NCI-H524 (cell line): Measurements from ENCODE around the gene RGPD8.
"Not testable (repeated sequence)": the region's sequence is repeated elsewhere in the genome, so short reads cannot be mapped to it uniquely, and the experiment has no call there.

Source experiments
- DNase-seq, 2 experiments: peaks; one replicate each; lab custom pipeline; 2025; lab: John Stamatoyannopoulos, UW

The RGPD8 gene

DNA sequence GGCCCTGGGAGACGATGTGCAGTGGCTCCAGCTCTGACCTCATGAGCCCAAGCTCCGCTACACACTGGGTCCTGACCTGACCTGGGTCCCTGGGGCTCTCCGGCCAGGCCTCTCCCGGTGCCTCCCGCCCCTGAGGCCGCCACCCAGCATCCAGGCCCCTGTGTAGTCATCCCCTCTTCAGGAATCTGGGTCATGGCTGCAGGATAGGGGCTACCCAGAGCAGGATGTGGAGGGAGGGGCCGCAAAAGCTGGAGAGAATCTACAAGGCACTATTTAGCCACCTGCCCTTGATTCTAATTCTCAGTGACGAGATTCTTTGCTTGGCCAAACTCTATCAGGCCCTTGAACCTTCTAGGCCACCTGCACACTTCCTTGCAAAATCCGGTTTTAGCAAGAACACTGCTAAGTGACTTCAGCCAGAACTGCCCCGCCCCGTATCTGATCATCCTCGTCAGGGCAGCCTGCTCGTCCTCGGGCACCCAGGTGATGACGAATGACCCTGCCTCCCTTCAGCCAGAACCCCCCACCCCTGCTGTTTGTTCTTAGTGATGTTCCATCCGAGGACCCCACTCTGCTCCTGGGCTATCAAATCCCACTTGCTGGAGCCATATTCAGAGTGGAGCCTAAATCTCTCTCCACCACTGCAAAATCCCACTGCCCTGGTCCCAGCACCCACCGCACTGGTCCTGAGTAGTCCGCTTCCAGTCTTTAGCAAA is 2.4 kb upstream of the RGPD8 start:
- DNase-seq, result not testable (repeated sequence)

DNA sequence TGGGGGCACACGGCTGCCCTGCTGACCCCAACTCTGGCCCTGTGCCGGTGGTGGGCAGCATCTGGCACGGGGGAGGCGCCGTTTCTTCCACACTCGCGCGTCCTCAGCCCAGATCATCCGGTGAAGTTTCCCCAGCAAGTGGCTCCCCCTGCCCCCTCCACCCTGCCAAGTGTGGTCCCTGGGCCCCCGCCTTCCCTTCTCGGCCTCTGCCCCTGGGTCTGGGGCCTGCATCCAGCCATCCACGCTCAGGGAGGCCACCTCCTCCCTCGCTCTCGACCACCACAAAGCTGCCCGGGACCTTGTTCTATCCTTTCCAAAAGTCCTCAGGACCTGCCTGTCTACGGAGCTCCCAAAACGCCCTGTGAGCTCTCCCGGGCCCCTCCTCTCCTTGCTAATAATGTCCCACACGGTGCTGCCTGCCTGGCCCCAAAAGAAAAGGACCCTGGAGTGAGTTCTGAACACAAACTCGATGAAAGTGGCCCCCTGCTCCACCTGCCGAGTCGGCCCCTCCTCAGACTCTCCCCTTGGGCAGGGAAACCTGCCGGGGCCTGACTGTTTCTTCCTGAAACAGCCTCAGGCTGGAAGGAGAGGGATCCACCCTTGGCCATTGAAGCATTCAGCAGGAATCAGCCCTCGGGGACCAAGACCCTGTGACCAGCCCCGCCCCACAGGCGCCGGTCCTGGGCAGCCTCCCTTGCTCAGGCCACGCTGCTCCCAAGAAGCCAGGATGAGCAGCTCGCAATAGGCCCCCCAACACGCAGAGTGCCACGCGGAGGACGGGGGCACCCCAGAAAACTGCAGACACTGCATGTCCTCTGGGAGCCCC is 1.7 kb upstream of the RGPD8 start:
- DNase-seq, result not testable (repeated sequence)

DNA sequence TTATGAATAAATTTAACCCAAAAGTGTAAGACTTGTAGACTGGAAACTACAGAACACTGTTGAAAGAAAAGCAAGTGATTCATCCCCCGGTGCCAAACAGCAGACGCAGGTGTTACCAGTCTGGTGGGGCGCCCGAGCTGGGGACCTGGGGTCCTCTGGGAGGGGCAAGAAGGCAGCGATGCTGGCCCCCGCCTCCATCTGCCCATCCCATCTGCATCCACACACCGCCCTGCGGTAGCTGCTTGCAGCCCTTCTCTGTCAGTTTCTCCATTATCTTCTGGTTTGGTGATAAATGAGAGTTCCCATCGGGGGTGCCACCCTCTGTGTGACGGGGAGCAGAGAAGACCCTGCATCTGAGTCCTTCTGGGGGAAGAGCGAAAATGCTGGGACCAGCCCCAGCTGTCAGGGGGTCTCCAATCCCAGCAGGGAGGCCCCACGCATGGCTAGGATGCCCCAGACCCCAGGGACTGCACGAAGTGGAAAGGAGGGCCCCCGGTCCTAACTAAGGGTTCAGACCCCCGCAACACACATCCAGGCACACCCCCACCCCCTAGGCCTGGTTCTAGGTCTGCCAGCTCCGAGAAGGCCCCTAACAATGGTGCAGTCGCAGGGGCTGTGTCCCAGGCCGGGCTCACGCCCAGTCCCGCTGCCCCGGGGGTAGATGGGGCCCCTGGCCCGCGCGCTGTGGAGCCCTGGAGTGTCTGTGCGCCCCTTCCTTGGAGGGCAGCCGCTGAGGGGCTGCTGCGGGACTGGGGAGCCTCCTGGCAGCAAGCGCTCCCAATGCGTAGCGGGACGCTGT is 686 bp upstream of the RGPD8 start:
- no peak for DNase-seq

DNA sequence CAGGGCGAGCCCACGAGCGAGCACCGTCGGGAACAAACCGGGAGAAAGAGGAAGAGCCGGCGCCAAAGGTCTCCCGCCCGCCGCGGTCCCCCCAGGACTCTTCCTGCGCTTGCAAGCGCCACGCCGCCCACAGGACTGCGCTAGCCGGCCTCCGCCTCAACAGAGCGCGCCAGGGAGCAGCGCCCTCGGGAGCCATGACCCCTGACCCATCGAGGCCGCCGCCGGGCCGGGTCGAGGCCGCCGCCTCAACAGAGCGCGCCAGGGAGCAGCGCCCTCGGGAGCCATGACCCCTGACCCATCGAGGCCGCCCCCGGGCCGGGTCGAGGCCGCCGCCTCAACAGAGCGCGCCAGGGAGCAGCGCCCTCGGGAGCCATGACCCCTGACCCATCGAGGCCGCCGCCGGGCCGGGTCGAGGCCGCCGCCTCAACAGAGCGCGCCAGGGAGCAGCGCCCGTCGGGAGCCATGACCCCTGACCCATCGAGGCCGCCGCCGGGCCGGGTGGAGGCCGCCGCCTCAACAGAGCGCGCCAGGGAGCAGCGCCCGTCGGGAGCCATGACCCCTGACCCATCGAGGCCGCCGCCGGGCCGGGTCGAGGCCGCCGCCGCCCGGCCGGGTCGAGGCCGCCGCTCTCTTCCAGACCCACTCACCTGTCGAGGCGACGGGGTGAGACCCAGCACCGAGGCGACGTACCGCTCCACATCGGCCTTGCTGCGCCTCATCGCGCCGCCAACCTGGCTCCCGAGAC is 538 bp downstream of the RGPD8 start:
- not testable (repeated sequence) for DNase-seq

DNA sequence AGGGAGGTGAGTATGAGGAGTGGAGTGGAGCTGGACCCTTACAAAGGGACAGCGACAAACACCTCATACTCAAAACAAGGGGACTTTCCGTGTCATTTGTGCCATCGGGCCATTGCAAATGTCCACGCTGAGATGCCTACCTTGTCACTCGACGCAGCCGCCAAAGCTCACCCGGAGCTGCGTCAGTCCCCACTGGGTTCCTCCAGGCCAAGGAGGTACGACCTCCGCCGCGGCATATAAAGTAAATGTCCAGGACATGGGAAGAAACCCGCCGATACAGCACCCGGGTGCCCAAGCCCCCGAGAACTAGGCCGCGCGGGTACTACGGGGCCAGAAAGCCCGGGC is 1.1 kb downstream of the RGPD8 start:
- not testable (repeated sequence) for DNase-seq

DNA sequence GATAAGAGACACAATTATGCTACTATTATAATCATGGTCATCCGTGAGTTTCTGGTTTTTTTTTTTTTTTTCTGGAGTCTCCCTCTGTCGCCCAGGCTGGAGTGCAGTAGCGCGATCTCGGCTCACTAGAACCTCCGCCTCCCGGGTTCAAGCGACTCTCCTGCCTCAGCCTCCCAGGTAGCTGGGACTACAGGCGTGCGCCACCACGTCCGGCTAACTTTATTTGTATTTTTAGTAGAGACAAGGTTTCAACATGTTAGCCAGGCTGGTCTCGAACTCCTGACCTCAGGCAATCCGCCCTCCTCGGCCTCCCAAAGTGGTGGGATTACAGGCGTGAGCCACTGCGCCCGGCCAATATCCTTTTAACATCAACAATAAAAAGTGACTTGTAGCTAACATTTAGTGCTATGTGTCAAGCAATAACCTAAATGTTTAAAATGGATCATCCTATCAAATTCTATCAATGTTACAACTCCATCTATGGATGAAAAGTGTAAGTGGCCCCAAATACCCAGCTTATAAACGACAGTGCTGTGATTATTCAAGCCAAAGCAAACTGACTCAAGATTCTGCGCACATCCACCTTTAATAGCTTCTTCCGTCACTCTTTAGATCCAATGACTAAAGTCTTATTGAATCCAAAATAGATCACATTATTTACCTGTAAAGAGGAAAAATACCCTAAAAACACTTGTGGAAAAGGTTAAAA is 1.7 kb downstream of the RGPD8 start:
- DNase-seq, result not testable (repeated sequence)

DNA sequence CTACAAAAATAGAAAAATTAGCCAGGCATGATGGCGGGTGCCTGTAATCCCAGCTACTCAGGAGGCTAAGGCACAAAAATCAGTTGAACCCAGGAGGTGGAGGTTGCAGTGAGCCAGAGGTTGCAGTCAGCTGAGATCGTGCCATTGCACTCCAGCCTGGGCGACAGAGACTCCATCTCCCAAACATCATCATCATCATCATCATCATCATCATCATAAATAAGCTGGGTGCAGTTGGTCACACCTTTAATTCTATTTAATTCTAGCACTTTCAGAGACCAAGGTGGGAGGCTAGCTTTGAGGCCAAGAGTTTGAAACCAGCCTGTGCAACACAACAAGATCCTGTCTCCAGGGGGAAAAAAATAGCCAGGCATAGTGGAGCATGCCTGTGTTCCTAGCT is 8.9 kb downstream of the RGPD8 start:
- DNase-seq, result not testable (repeated sequence)

DNA sequence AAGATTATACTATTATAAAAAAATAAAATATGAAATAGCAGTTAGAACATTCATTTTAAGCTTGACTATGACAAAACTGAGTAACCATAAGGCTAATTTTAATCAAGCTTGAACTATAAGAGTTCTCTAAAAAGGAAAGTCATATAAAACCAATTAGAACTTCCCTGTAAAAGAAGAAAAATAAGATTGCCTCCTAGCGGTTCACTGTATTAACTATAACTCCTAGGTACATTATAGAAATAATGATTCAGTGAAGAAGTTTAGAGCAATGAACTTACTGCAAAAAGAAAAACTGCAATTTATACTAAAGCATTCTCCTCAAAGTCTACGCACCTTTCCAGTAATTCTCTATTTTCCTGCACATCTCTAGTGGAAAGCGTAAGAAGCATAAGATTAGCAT is 16.6 kb downstream of the RGPD8 start:
- not testable (repeated sequence) for DNase-seq

DNA sequence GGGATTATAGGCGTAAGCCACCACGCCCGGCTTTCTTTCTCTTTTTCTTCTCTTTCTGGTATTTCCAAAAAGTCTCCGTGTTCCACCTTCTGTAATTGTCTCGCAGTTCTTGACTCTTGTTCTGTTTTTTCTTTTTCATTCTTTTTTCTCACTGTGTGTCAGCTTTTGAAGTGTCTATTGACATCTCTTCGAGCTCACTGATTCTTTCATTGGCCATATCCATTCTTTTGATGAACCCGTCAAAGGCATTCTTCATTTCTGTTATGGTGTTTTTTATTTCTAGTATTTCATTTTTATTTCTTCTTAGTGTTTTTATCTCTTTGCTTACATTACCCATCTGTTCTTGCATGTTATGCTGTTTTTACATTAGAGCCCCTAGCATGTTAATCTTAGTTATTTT is 73.4 kb downstream of the RGPD8 start:
- DNase-seq, result not testable (repeated sequence)

DNA sequence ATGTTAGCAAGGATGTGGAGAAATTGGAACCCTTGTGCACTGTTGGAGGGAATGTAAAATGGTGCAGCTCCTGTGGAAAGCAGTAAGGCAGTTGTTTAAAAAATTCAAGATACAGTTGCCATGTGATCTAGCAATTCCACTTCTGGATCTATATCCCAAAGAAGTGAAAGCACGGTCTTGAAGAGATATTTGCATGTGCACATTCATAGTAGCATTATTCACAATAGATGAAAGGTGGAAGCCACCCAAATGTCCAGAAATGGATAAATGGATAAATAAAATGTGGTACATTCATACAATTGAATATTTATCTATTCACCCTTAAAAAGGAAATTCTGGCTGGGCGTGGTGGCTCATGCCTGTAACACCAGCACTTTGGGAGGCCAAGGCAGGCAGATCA is 79.1 kb downstream of the RGPD8 start:
- DNase-seq, result not testable (repeated sequence)

DNA sequence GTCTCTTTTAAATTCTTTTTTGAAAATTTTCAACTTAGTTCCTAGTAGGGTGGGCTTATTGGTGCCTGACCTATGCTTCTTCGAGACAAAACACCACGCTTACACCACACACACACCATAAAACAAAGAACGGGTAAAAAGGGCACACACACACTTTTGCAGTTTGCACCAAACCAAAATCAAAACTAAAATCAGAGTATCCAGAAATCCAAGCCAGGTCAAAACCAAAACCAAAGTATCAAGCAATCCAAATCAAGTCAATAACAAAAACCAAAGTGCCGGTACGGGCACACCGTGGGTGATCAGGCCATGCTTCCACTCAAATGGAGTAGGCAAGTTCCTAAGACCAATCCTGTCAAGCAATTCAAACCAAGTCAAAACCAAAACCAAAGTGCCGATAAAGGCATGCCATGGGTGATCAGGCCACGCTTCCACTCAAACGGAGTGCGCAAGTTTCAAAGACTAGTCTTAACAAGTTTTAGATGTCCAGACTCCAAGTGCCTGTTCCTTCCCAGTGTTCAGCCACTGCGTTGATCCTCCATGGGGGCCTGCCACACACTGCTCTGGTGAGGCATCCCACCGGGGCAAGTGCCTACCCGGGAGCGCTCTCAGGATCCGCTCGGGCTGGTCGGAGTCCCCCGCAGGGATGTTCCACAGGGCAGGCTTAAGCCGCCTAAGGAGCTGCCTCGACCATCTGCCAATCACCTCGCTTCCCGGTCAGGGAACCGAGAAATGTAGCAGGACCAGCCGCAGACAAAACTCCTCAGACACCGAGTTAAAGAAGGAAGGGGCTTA is 80.4 kb downstream of the RGPD8 start:
- DNase-seq, result not testable (repeated sequence)

DNA sequence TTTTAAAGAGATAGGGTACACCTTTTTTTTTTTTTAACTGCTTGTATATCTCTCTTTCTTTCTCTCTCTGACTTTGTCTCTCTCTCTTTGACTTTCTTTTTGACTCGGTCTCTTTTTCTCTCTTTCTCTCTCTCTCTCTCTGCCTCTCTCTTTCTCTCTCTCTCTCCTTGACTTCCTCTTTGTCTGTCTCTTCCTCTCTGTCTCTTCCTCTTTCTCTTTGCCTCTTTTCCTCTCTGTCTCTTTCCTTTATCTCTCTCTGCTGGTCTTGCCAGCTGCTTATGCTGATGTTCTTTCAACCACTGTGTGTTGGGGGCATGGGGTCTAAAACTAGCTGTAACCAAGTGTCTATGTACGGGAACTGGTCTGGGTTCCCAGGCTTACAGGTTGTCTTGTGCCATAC is 81.2 kb downstream of the RGPD8 start:
- DNase-seq, result not testable (repeated sequence)

DNA sequence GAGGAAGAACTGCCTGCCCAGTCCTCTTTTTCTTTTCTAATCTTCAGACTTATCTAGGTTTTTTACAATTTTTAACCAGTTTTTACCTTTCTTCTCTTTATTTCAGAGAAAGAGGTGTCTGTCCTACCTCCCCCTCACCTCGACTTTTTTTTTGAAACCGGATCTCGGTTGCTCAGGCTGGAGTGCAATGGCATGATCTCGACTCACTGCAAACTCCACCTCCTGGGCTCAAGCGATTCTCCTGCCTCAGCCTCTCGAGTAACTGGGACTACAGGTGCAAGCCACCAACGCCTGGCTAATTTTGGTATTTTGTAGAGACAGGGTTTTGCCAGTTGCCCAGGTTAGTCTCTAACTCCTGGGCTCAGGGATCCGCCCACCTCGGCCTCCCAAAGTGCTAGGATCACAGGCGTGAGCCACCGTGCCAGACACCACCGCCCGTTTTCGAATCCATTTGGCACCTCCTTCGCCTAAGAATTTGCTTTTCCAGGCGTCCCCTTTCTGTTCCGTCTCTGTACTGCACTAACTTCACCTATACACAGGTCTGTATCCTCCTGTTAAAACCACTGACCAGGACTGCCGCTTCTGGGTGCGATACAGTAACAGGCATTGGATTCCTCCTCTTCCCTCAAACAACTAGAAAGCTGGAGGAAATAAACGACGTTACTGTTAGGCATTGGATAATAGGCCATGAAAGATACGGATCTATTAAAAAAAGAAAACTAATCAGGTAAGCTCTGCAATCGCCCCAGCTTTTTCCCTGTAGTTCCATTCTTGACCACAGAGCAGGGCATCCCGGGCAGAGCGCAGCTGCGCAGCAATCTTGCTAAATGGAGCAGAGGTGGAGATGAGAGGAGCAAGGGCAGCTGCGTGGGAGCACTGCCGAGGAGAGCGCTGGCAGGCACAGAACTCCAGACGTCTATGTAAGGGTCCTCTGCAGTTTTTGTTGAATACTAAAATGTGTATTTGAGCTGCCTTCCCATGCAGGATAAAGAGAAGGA is 88.1 kb downstream of the RGPD8 start:
- no peak for DNase-seq

DNA sequence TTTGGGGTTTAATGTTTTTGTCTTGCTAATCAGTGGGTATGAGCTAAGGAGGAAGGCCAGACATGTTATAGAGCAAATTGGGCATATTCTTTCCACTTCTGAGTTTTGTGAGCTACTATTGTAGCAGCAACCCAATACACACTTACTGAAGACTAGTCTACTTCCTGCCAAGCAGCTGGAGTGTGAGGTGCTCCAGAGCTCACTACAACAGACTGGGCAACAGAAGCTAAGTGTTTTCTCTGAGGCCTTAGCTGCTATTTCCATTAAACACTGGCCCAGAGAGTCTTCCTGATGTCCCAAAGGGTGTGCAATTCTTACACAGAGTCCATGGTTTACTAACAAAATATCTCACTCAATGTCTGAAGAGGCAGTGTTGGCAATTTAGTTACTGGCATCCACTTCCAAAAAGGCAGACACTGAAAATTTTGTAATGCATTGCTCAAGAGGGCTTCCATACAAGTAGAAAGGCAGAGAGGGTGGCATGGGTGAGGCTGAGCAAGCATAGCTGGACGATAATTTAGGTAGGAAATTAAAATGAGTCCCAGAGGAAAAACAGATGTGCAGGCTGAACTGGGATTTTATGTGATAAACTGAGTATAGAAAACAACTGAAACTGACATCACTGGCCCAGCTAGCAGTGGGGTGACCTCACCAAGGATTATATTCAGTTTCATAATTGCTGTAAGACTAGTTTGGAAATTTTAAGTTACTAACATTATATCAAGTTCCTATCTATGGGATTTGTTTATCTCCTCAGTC is 89.4 kb downstream of the RGPD8 start:
- no peak for DNase-seq

DNA sequence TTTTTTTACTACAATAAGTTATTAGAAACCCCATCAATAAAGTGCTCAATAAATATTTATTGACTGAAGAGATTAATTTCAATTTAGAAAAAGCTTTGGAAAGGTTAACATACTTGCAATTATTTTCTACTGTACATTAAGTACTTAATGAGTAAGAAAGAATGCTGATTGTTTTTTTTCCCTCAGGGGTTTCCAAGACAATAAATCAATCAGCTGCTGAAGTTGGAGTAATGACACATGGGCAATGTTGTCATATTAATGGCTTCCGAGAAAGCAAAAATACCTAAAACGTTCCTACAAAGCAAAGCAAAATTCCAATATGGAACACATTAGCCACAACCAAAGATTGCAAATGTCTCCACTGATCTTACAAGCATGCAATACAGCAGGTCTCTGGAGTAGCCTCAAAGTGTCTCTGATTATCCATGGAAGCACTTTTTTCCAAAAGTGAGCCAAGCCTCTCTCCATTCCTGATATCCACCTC is 91.3 kb downstream of the RGPD8 start:
- DNase-seq, result no peak

DNA sequence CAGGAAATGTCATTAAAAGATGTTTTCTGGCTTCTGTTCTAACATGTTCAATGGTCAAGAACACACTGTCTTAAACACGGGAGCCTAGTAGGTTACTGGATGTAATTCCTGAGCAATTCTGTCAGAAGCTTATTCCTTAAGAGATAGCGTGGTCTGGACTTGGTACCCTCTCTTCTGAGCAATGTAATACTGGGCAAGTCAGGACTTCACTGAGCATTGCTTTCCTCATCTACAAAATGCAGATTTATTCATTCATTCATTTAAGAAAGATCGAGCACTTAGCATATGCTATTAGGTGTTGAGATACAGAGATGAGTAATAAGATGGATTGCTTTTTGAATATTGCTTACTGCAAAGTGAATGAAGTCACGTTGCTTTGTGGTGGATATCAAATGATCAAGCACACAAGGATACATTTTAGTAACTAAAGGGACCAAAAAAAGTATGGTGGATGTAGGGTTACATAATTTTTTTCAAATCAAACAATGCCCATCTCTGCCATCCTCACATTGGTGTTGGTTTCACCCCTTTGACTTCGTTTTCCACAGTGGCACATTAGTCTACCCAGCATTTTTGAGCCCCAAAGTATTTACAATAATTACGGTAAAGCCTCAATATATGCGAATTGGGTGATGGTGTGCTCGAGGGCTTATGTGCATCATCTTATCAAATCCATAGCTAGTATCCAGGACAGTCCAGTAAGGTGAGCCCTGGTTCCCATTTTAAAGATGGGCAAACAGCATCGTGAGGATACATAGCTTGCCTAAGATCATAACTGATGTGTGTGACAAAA is 92.8 kb downstream of the RGPD8 start:
- DNase-seq, result no peak

DNA sequence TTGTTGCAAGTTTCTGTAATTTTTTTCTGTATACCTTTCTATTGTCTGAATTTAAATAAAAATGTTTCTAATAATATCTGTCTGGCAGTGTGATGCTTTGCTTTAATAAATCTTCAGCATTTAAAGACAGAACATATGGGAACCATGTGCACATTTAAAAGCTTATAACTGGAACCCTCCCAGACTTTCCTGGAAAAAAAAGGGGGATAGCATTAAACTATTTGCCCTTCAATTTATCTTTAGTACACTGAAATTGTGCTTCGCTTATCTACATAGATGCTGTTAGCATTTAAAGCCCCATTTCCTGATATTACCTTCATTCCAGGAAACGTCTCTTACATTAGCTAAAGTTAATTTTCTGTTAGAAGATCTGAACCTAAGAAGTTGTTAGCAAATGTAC is 93.5 kb downstream of the RGPD8 start:
- DNase-seq, result no peak
